ENCODE data around the gene CA10.

Gene CA10

GRCh38 chr17:52147872-52148271, 10.6 kb downstream of the CA10 start:
- H3K9ac ChIP-seq (ENCODE audit: low read depth in 1 of 2, low read length in 2 of 2) = no peak overlapping the region
- H3K4me3 ChIP-seq (ENCODE audit: low read length in 2 of 2) = no peak overlapping the region
- no peaks in the 10 kb centered on the region for H3K27me3 ChIP-seq (ENCODE audit: control insufficient read depth in 2 of 2, insufficient read depth in 2 of 2, low read length in 2 of 2)
- H3K9me3 ChIP-seq (ENCODE audit: control insufficient read depth in 2 of 2, low read length in 2 of 2) = no peaks in the 10 kb centered on the region
- H3K4me1 ChIP-seq (ENCODE audit: control insufficient read depth in 2 of 2, insufficient read depth in 2 of 2, low read length in 2 of 2) = no peaks in the 10 kb centered on the region
- H3K27ac ChIP-seq (ENCODE audit: low read depth in 2 of 2, low read length in 2 of 2) = no peak overlapping the region
- no peaks in the 10 kb centered on the region for H3K36me3 ChIP-seq (ENCODE audit: control insufficient read depth in 2 of 2, insufficient read depth in 2 of 2, low read length in 2 of 2)

GRCh38 chr17:52147431-52147830, 11.1 kb downstream of the CA10 start:
- Histone ChIP-seq H3K4me1 (ENCODE audit: control insufficient read depth in 2 of 2, insufficient read depth in 2 of 2, low read length in 2 of 2) (no peaks in the 10 kb centered on the region), H3K9me3 (ENCODE audit: control insufficient read depth in 2 of 2, low read length in 2 of 2) (no peaks in the 10 kb centered on the region), H3K9ac (ENCODE audit: low read depth in 1 of 2, low read length in 2 of 2) (no peak overlapping the region), H3K36me3 (ENCODE audit: control insufficient read depth in 2 of 2, insufficient read depth in 2 of 2, low read length in 2 of 2) (no peaks in the 10 kb centered on the region), H3K27me3 (ENCODE audit: control insufficient read depth in 2 of 2, insufficient read depth in 2 of 2, low read length in 2 of 2) (no peaks in the 10 kb centered on the region), H3K4me3 (ENCODE audit: low read length in 2 of 2) (no peak overlapping the region), H3K27ac (ENCODE audit: low read depth in 2 of 2, low read length in 2 of 2) (no peak overlapping the region)

- no peaks in the 10 kb centered on the region for H3K27me3 ChIP-seq (ENCODE audit: control insufficient read depth in 2 of 2, insufficient read depth in 2 of 2, low read length in 2 of 2)
- no peaks in the 10 kb centered on the region for H3K9me3 ChIP-seq (ENCODE audit: control insufficient read depth in 2 of 2, low read length in 2 of 2)
- H3K9ac ChIP-seq (ENCODE audit: low read depth in 1 of 2, low read length in 2 of 2) = no peak overlapping the region
- H3K4me1 ChIP-seq (ENCODE audit: control insufficient read depth in 2 of 2, insufficient read depth in 2 of 2, low read length in 2 of 2) = no peaks in the 10 kb centered on the region
- H3K27ac ChIP-seq (ENCODE audit: low read depth in 2 of 2, low read length in 2 of 2) = no peak overlapping the region
- no peaks in the 10 kb centered on the region for H3K36me3 ChIP-seq (ENCODE audit: control insufficient read depth in 2 of 2, insufficient read depth in 2 of 2, low read length in 2 of 2)
- no peak overlapping the region for H3K4me3 ChIP-seq (ENCODE audit: low read length in 2 of 2)
These were observed 13.0 kb downstream of the CA10 start for GRCh38 chr17:52145476-52145875.

DNA sequence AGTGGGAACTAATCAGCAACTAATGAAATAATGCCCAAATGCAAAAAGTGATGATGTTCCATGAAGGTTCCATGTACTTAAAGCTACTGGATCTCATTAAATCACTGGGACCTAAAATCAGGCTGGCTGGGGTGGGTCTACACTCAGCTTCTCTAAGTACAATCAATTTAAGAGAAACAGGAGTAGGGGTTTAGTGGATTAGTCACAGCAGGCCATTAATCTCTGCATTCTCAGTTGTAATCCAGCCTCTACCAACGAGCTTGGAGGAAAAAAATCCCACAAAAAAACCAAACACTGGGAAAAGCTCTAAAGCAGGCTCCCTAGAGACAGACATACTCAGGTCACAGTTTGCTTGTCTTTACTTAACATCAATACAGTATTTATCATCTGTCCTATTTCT, 15.0 kb downstream of the CA10 start:
- no peaks in the 10 kb centered on the region for H3K36me3 ChIP-seq (ENCODE audit: control insufficient read depth in 2 of 2, insufficient read depth in 2 of 2, low read length in 2 of 2)
- H3K27ac ChIP-seq (ENCODE audit: low read depth in 2 of 2, low read length in 2 of 2) = no peak overlapping the region
- no peak overlapping the region for H3K9ac ChIP-seq (ENCODE audit: low read depth in 1 of 2, low read length in 2 of 2)
- no peaks in the 10 kb centered on the region for H3K27me3 ChIP-seq (ENCODE audit: control insufficient read depth in 2 of 2, insufficient read depth in 2 of 2, low read length in 2 of 2)
- no peak overlapping the region for H3K4me3 ChIP-seq (ENCODE audit: low read length in 2 of 2)
- H3K4me1 ChIP-seq (ENCODE audit: control insufficient read depth in 2 of 2, insufficient read depth in 2 of 2, low read length in 2 of 2) = no peaks in the 10 kb centered on the region
- no peaks in the 10 kb centered on the region for H3K9me3 ChIP-seq (ENCODE audit: control insufficient read depth in 2 of 2, low read length in 2 of 2)

DNA sequence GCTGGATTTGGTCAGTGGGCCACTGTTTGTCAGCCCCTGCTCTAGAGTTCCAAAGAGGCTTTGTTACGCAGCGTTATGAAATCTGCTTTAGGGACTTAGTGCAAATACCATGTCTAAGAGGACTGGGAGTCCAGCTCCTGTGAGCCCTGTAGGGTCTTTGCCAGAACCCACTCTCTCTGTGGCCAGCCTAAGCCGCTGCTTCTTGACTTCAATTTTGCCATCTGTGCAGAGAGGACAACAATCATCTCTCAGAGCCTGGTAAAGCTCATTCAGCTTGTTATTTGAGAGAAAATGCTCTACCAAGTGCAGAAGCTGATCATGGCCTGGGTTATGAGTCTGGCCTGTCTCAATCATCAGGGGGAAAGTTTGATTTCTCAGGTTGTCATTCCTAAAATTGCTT, 17.9 kb downstream of the CA10 start:
- H3K27me3 ChIP-seq (ENCODE audit: control insufficient read depth in 2 of 2, insufficient read depth in 2 of 2, low read length in 2 of 2) = no peaks in the 10 kb centered on the region
- no peak overlapping the region for H3K27ac ChIP-seq (ENCODE audit: low read depth in 2 of 2, low read length in 2 of 2)
- no peaks in the 10 kb centered on the region for H3K36me3 ChIP-seq (ENCODE audit: control insufficient read depth in 2 of 2, insufficient read depth in 2 of 2, low read length in 2 of 2)
- H3K4me1 ChIP-seq (ENCODE audit: control insufficient read depth in 2 of 2, insufficient read depth in 2 of 2, low read length in 2 of 2) = no peaks in the 10 kb centered on the region
- no peak overlapping the region for H3K9ac ChIP-seq (ENCODE audit: low read depth in 1 of 2, low read length in 2 of 2)
- H3K9me3 ChIP-seq (ENCODE audit: control insufficient read depth in 2 of 2, low read length in 2 of 2) = no peaks in the 10 kb centered on the region
- H3K4me3 ChIP-seq (ENCODE audit: low read length in 2 of 2) = no peak overlapping the region

- H3K4me1 ChIP-seq (ENCODE audit: control insufficient read depth in 2 of 2, insufficient read depth in 2 of 2, low read length in 2 of 2) = no peaks in the 10 kb centered on the region
- H3K4me3 ChIP-seq (ENCODE audit: low read length in 2 of 2) = no peak overlapping the region
- H3K27ac ChIP-seq (ENCODE audit: low read depth in 2 of 2, low read length in 2 of 2) = no peak overlapping the region
- no peaks in the 10 kb centered on the region for H3K27me3 ChIP-seq (ENCODE audit: control insufficient read depth in 2 of 2, insufficient read depth in 2 of 2, low read length in 2 of 2)
- H3K36me3 ChIP-seq (ENCODE audit: control insufficient read depth in 2 of 2, insufficient read depth in 2 of 2, low read length in 2 of 2) = no peaks in the 10 kb centered on the region
- no peaks in the 10 kb centered on the region for H3K9me3 ChIP-seq (ENCODE audit: control insufficient read depth in 2 of 2, low read length in 2 of 2)
- H3K9ac ChIP-seq (ENCODE audit: low read depth in 1 of 2, low read length in 2 of 2) = no peak overlapping the region
These were observed 19.8 kb downstream of the CA10 start for GRCh38 chr17:52138752-52139151.

- H3K27ac ChIP-seq (ENCODE audit: low read depth in 2 of 2, low read length in 2 of 2) = no peak overlapping the region
These were observed 20.2 kb downstream of the CA10 start for GRCh38 chr17:52138350-52138749.

DNA sequence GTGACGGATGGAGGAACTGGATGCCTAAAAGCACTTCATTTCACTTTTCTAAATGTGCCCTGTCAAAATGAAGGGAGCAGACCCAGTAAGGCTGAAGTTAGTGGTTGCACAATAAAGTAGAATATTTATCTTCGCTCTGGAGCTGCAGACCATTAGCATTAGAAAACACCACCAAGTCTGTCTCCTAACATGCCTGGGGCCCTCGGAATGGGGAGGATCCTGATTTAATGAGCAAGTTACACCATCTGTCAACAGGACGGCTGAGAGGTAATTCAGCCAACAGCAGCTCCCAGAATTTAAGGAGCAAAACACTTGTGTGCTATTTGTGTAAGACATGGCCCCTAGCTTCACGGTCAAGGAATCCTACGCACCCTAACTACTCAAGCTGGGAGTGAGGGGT, 22.3 kb downstream of the CA10 start:
- Histone ChIP-seq H3K4me3 (ENCODE audit: low read length in 2 of 2) (no peak overlapping the region), H3K27me3 (ENCODE audit: control insufficient read depth in 2 of 2, insufficient read depth in 2 of 2, low read length in 2 of 2) (no peaks in the 10 kb centered on the region), H3K9me3 (ENCODE audit: control insufficient read depth in 2 of 2, low read length in 2 of 2) (no peaks in the 10 kb centered on the region), H3K9ac (ENCODE audit: low read depth in 1 of 2, low read length in 2 of 2) (no peak overlapping the region), H3K27ac (ENCODE audit: low read depth in 2 of 2, low read length in 2 of 2) (no peak overlapping the region), H3K4me1 (ENCODE audit: control insufficient read depth in 2 of 2, insufficient read depth in 2 of 2, low read length in 2 of 2) (no peaks in the 10 kb centered on the region), H3K36me3 (ENCODE audit: control insufficient read depth in 2 of 2, insufficient read depth in 2 of 2, low read length in 2 of 2) (no peaks in the 10 kb centered on the region)

More at GRCh38 chr17:52138350-52138749, 20.2 kb downstream of the CA10 start:
- Histone ChIP-seq H3K9ac (ENCODE audit: low read depth in 1 of 2, low read length in 2 of 2) (no peak overlapping the region), H3K4me1 (ENCODE audit: control insufficient read depth in 2 of 2, insufficient read depth in 2 of 2, low read length in 2 of 2) (no peaks in the 10 kb centered on the region), H3K4me3 (ENCODE audit: low read length in 2 of 2) (no peak overlapping the region), H3K27me3 (ENCODE audit: control insufficient read depth in 2 of 2, insufficient read depth in 2 of 2, low read length in 2 of 2) (no peaks in the 10 kb centered on the region), H3K36me3 (ENCODE audit: control insufficient read depth in 2 of 2, insufficient read depth in 2 of 2, low read length in 2 of 2) (no peaks in the 10 kb centered on the region), H3K9me3 (ENCODE audit: control insufficient read depth in 2 of 2, low read length in 2 of 2) (no peaks in the 10 kb centered on the region)

DNA sequence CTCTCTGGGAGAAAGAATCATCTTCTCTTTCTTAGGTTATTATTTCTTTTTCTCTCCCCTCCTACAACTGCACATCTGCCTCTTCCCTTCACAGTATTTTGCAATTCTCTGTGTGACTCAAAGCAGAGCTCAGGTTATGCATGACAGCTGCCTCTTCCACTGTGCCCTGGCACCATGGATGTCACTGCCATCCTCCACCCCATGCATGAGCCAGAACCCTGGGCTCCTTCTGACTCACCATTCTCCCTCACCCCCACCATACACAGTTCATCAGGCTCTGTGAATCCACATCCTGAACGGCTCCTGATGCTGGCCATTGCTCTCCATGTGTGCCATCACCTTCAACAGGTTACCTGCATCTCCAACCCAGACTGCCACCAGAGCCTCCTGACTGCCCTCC, 23.9 kb downstream of the CA10 start:
- Histone ChIP-seq H3K4me3 (ENCODE audit: low read length in 2 of 2) (no peak overlapping the region), H3K4me1 (ENCODE audit: control insufficient read depth in 2 of 2, insufficient read depth in 2 of 2, low read length in 2 of 2) (no peaks in the 10 kb centered on the region), H3K27me3 (ENCODE audit: control insufficient read depth in 2 of 2, insufficient read depth in 2 of 2, low read length in 2 of 2) (no peaks in the 10 kb centered on the region), H3K9me3 (ENCODE audit: control insufficient read depth in 2 of 2, low read length in 2 of 2) (no peaks in the 10 kb centered on the region), H3K27ac (ENCODE audit: low read depth in 2 of 2, low read length in 2 of 2) (no peak overlapping the region), H3K9ac (ENCODE audit: low read depth in 1 of 2, low read length in 2 of 2) (no peak overlapping the region), H3K36me3 (ENCODE audit: control insufficient read depth in 2 of 2, insufficient read depth in 2 of 2, low read length in 2 of 2) (no peaks in the 10 kb centered on the region)

DNA sequence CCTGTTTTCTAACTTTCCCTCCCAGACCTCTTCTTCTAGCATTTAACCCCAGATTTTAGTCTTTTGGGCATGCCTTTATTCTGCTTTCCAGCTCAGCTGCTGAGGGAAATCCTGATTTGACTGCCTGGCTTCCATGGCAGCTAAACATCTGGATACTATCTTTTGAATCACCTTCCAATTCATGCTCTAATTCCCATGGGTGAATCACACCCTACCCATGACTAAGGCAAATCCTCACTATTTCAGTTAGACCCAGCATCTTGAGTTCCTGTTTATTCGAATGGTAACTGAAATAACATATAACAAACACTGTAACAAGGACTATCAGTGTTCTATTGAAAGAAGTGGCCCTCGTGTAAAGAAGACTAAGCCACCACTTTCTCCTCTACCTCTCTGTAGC, 29.8 kb downstream of the CA10 start:
- no peak overlapping the region for H3K4me3 ChIP-seq (ENCODE audit: low read length in 2 of 2)
- no peak overlapping the region for H3K27ac ChIP-seq (ENCODE audit: low read depth in 2 of 2, low read length in 2 of 2)
- no peak overlapping the region for H3K9ac ChIP-seq (ENCODE audit: low read depth in 1 of 2, low read length in 2 of 2)

GRCh38 chr17:52124993-52125392, 33.5 kb downstream of the CA10 start:
- Histone ChIP-seq H3K9ac (ENCODE audit: low read depth in 1 of 2, low read length in 2 of 2) (no peak overlapping the region), H3K27ac (ENCODE audit: low read depth in 2 of 2, low read length in 2 of 2) (no peak overlapping the region), H3K36me3 (ENCODE audit: control insufficient read depth in 2 of 2, insufficient read depth in 2 of 2, low read length in 2 of 2) (no peaks in the 10 kb centered on the region), H3K9me3 (ENCODE audit: control insufficient read depth in 2 of 2, low read length in 2 of 2) (no peaks in the 10 kb centered on the region), H3K4me1 (ENCODE audit: control insufficient read depth in 2 of 2, insufficient read depth in 2 of 2, low read length in 2 of 2) (no peaks in the 10 kb centered on the region), H3K4me3 (ENCODE audit: low read length in 2 of 2) (no peak overlapping the region), H3K27me3 (ENCODE audit: control insufficient read depth in 2 of 2, insufficient read depth in 2 of 2, low read length in 2 of 2) (no peaks in the 10 kb centered on the region)

More for the DNA sequence above, 29.8 kb downstream of the CA10 start:
- Histone ChIP-seq H3K36me3 (ENCODE audit: control insufficient read depth in 2 of 2, insufficient read depth in 2 of 2, low read length in 2 of 2) (no peaks in the 10 kb centered on the region), H3K4me1 (ENCODE audit: control insufficient read depth in 2 of 2, insufficient read depth in 2 of 2, low read length in 2 of 2) (no peaks in the 10 kb centered on the region), H3K9me3 (ENCODE audit: control insufficient read depth in 2 of 2, low read length in 2 of 2) (no peaks in the 10 kb centered on the region), H3K27me3 (ENCODE audit: control insufficient read depth in 2 of 2, insufficient read depth in 2 of 2, low read length in 2 of 2) (no peaks in the 10 kb centered on the region)

All from mucosa of rectum (tissue), 2 donors.